Mesothelial cell of epicardium (in vitro differentiated cells): ENCODE measurements around the gene LY6G6D. TPM values are rescaled to one million over a fixed set of nuclear protein-coding genes. Genes with fewer than 3 reads are reported as not detected.

Experiments
- DNase-seq, 2 experiments: peaks; one replicate each; pipeline ENCODE4 v3.0.0; 2021; ENCODE audit warnings: low spot score in 2 of 2; ENCODE audit not compliant: unreplicated experiment in 2 of 2
- H3K27ac Mint-ChIP-seq: 2 replicates; pipeline ENCODE4 v1.8.0; 2021; ENCODE audit warnings: mixed read lengths
- H3K27me3 Mint-ChIP-seq: 2 replicates; pipeline ENCODE4 v1.8.0; 2021; ENCODE audit warnings: low read depth, mixed read lengths
- H3K36me3 Mint-ChIP-seq: 2 replicates; pipeline ENCODE4 v1.8.0; 2021; ENCODE audit warnings: mixed read lengths
- H3K4me1 Mint-ChIP-seq: 2 replicates; pipeline ENCODE4 v1.8.0; 2021; ENCODE audit warnings: mixed read lengths
- H3K4me3 Mint-ChIP-seq: 2 replicates; pipeline ENCODE4 v1.8.0; 2021; ENCODE audit warnings: mild to moderate bottlenecking, moderate library complexity, mixed read lengths
- H3K9me3 Mint-ChIP-seq: 2 replicates; pipeline ENCODE4 v1.8.0; 2021; ENCODE audit warnings: mixed read lengths
- CTCF ChIP-seq: fragments of 200-600 bp; sonication (generic); IDR thresholded peaks from one replicate; pipeline ENCODE4 v1.5.0; 2021; ENCODE audit warnings: antibody characterized with exemption; ENCODE audit not compliant: unreplicated experiment
- total RNA-seq: library from RNA; stranded (reverse); gene quantifications from 3 replicates; pipeline ENCODE4 v1.2.1, GENCODE V29; 2021

LY6G6D gene
- total RNA-seq, 1 donor from 2014 or later: 0.67 TPM

DNA sequence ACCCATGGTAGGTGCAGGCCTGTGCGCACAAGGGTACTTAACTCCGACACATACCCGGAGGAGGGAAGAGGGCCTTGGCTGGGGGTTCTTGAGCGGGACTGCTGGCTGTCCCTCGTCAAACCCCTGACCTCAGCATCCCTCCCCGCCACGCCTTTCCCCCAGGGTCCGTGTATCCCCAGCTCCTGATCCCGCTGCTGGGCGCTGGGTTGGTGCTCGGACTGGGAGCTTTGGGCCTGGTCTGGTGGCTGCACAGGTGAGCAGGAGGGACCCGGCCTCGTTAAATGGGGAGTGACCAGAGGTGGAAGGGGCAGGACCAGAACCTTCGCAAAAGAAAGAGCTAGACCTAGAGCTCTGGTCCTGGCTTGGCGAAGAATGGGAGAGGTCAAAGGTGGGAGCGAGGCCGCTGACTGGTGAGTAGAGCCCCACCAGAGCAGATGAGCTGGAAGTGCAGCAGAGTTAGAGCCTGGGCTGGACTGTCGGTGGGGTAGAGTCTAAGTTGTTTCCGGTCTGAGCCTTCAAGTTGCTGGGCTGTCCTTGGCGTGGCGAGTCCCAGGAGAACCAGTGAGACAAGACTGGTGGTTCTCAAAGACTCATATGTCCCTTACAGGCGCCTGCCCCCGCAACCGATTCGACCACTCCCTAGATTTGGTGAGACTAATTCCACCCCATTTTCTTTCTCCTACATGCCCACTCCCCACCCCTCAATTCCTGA lies 9.0 kb downstream of the LY6G6D start:
- H3K27me3 Mint-ChIP-seq: no peaks in the 10 kb centered on the region
- H3K4me3 Mint-ChIP-seq: no peak overlapping the region
- peak overlapping the region; percentile 47 for H3K27ac Mint-ChIP-seq
- H3K9me3 Mint-ChIP-seq: no peaks in the 10 kb centered on the region
- peaks cover 30% of the 10 kb centered on the region for H3K36me3 Mint-ChIP-seq
- DNase-seq: no peak
- peaks cover 19% of the 10 kb centered on the region for H3K4me1 Mint-ChIP-seq
- TF ChIP-seq CTCF: no peak

DNA sequence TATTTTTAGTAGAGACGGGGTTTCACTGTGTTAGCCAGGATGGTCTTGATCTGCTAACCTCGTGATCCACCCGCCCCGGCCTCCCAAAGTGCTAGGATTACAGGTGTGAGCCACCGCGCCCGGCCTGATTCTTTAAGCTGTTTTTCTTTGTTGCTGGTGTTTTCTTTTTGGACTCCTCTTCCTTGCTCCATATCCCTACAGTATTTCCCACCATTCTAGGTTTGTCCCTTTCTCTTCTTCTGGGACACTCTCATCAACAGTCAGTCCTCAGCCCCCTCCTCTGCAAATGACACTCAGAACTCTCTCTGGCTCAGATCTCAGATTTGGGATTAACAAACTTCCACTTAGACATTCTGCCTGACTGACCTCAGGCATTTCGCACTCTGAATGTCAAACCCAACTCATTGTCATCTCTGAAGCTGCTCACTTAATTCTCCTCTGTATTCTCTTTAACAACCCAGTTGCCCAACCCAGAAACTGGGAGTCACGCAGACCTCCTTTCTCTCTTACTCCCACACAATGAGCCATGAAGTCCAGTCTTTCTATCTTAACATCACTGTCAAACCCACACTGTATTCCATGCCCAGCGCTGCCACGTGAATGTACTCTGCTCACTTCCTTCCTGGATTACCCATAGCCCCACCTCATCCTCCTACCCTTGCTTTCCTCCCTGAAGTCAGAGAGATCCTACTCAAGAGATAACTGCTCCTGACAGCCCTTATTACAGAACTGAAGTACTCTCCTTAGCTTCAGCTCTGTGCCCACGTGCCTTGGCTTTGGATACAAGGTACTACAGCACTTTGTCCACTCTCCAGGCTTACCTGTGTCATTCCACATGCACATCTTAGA lies 10.6 kb downstream of the LY6G6D start:
- Mint-ChIP-seq H3K27me3 (no peaks in the 10 kb centered on the region), H3K9me3 (no peaks in the 10 kb centered on the region), H3K4me3 (no peak overlapping the region), H3K36me3 (peaks cover 33% of the 10 kb centered on the region), H3K27ac (peak overlapping the region; percentile 3), H3K4me1 (peaks cover 21% of the 10 kb centered on the region)
- TF ChIP-seq CTCF: no peak
- DNase-seq: no peak

GRCh38 chr6:31727034-31727716 lies 12.0 kb downstream of the LY6G6D start:
- no peak for DNase-seq
- no peak overlapping the region for H3K27ac Mint-ChIP-seq
- no peaks in the 10 kb centered on the region for H3K9me3 Mint-ChIP-seq
- no peak for TF ChIP-seq CTCF
- H3K36me3 Mint-ChIP-seq: peaks cover 41% of the 10 kb centered on the region
- peaks cover 22% of the 10 kb centered on the region for H3K4me1 Mint-ChIP-seq
- H3K27me3 Mint-ChIP-seq: no peaks in the 10 kb centered on the region
- peak overlapping the region; percentile 100 for H3K4me3 Mint-ChIP-seq

DNA sequence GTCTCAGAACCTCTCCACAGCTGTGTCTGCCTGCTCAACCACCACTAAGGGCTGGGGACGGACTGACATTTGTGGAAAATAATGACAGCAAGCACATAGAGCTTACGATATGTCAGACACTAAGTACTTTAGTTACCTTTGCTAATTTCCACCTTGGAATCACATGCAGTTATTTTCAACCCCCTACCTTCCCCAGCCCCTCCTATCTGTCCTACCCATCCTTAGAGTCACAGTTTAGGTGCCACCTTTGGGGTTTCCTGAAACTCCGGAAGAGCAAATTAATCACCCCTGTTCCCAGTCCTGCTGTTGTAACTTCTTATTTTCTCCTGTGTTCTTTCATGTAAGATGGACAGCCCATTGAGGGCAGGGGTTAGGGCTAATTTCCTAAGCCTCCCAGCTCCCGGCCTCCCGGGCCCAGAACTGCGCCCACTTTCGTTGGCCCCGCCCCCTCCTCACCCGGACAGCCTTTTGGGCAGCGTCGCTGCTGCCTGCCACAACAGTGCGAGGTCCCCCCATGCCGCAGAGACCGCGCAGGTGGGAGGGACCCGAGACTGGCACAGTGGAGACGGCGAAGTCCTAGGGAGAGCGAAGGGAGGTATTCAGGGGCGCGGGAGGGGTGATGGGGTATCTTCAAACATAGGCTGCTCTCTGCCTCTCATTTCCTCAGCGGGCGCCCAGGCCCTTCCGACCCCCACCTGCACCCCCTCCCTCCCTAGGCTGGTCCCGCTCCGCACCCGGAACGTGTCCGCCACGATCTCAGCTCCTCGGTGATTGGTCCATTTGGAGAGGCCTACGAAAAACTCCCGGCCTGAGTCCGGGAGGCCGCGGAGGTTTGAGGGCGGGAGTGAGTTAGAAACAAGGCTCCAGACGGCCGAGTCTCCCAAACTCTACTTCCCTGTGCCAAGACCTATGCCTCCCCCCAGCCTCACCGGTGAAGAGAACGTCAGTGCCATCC lies 12.8 kb downstream of the LY6G6D start:
- peaks cover 22% of the 10 kb centered on the region for H3K4me1 Mint-ChIP-seq
- H3K36me3 Mint-ChIP-seq: peaks cover 40% of the 10 kb centered on the region
- no peak for DNase-seq
- H3K4me3 Mint-ChIP-seq: peak overlapping the region; percentile 100
- H3K27me3 Mint-ChIP-seq: no peaks in the 10 kb centered on the region
- H3K9me3 Mint-ChIP-seq: no peaks in the 10 kb centered on the region
- TF ChIP-seq CTCF: no peak
- no peak overlapping the region for H3K27ac Mint-ChIP-seq
